PFSK-1 (cell line): ENCODE measurements around the gene CLP1.

Experiments used
- FOXP2 ChIP-seq: optimal IDR thresholded peaks from 2 replicates; pipeline ENCODE3; 2011; ENCODE audit warnings: borderline replicate concordance, control low read depth, inconsistent platforms; ENCODE audit not compliant: insufficient read depth; ENCODE audit errors: extremely low read length, extremely low read depth
- POLR2AphosphoS5 ChIP-seq: IDR thresholded peaks from 2 replicates; pipeline ENCODE4 v1.6.1; 2012; ENCODE audit warnings: low read depth, mild to moderate bottlenecking, control low read depth, low read length, moderate library complexity
- REST ChIP-seq, 2 experiments: IDR thresholded peaks; 2 replicates each; pipeline versions ENCODE4 v1.6.1 to v1.8.0; 2011 to 2012; ENCODE audit warnings: low read depth in 2 of 2, low read length in 2 of 2, control low read depth in 1 of 2, inconsistent platforms in 1 of 2, mild to moderate bottlenecking in 1 of 2, moderate library complexity in 1 of 2; ENCODE audit not compliant: insufficient read depth in 1 of 2
- SIN3A ChIP-seq: IDR thresholded peaks from 2 replicates; pipeline ENCODE4 v1.6.1; 2012; ENCODE audit warnings: mild to moderate bottlenecking, low read length, moderate library complexity, borderline replicate concordance; ENCODE audit not compliant: insufficient read depth
- TAF1 ChIP-seq: IDR thresholded peaks from 2 replicates; pipeline ENCODE4 v1.6.1; 2012; ENCODE audit warnings: low read length, control low read depth, borderline replicate concordance; ENCODE audit not compliant: insufficient read depth

The CLP1 gene

GRCh38 chr11:57646194-57646798 is 11.3 kb upstream of the CLP1 start:
- TF ChIP-seq FOXP2 (no peak), REST (IDR thresholded peaks at IDR 0.05; ENCODE audit: insufficient read depth in 1 of 2, low read depth in 2 of 2, low read length in 2 of 2) (no peak), TAF1 (no peak), POLR2AphosphoS5 (no peak; the same call in 1 of the 2 replicates), SIN3A (no peak)

- TF ChIP-seq POLR2AphosphoS5: peak; percentile 84
- TF ChIP-seq SIN3A: peak; percentile 58; the same call in 1 of the 2 replicates
- TF ChIP-seq TAF1: peak; percentile 1; the same call in 1 of the 2 replicates
- TF ChIP-seq REST (IDR thresholded peaks at IDR 0.05; ENCODE audit: insufficient read depth in 1 of 2, low read depth in 2 of 2, low read length in 2 of 2): no peak
These were observed 10.7 kb upstream of the CLP1 start for GRCh38 chr11:57646799-57647303.

- TF ChIP-seq TAF1 (peak; percentile 32; the same call in 1 of the 2 replicates), POLR2AphosphoS5 (peak; percentile 22; the same call in 1 of the 2 replicates), FOXP2 (no peak), SIN3A (no peak), REST (IDR thresholded peaks at IDR 0.05; ENCODE audit: insufficient read depth in 1 of 2, low read depth in 2 of 2, low read length in 2 of 2) (no peak)
These were observed 10.2 kb upstream of the CLP1 start for GRCh38 chr11:57647372-57647771.

GRCh38 chr11:57647960-57648800 is 9.4 kb upstream of the CLP1 start:
- TF ChIP-seq POLR2AphosphoS5: peak; percentile 67
- TF ChIP-seq SIN3A: no peak
- no peak for TF ChIP-seq REST (IDR thresholded peaks at IDR 0.05; ENCODE audit: insufficient read depth in 1 of 2, low read depth in 2 of 2, low read length in 2 of 2)
- no peak for TF ChIP-seq FOXP2
- TF ChIP-seq TAF1: peak; percentile 36; the same call in 1 of the 2 replicates
